SK-N-SH (cell line): ENCODE measurements around the gene DOCK10.

ENCODE experiments used
- CTCF ChIP-seq: fragments of 200-600 bp; sonication (generic); IDR thresholded peaks from 2 replicates; pipeline ENCODE4 v1.6.1; 2017; ENCODE audit warnings: antibody characterized with exemption, mild to moderate bottlenecking, moderate library complexity
- EP300 ChIP-seq, 2 experiments: IDR thresholded peaks; 2 replicates each; pipeline versions ENCODE4 v1.4.0 to v1.6.1; 2012; ENCODE audit warnings: borderline replicate concordance in 1 of 2, low read depth in 1 of 2, low read length in 1 of 2
- POLR2AphosphoS5 ChIP-seq: IDR thresholded peaks from 2 replicates; pipeline ENCODE4 v1.6.1; 2012; ENCODE audit warnings: low read depth, low read length
- RAD21 ChIP-seq: IDR thresholded peaks from 2 replicates; pipeline ENCODE4 v1.6.1; 2012; ENCODE audit warnings: mild to moderate bottlenecking, low read length
- RFX5 ChIP-seq: IDR thresholded peaks from 2 replicates; pipeline ENCODE4 v1.6.1; 2012; ENCODE audit warnings: mild to moderate bottlenecking, improper control_type of control experiment, low read length
- SMC3 ChIP-seq: IDR thresholded peaks from 2 replicates; pipeline ENCODE4 v1.6.1; 2012; ENCODE audit warnings: low read depth, low read length, improper control_type of control experiment
- TF ChIP-seq, protein P1 (sequence below): IDR thresholded peaks from 2 replicates; pipeline ENCODE4 v1.6.1; 2012; ENCODE audit warnings: mild to moderate bottlenecking, low read depth, low read length, moderate library complexity

GRCh38 chr2:224843141-224843540 lies 199.1 kb downstream of the DOCK10 start:
- TF ChIP-seq CTCF (no peak), EP300 (IDR thresholded peaks at IDR 0.05; ENCODE audit: borderline replicate concordance in 1 of 2, low read depth in 1 of 2, low read length in 1 of 2) (no peak), POLR2AphosphoS5 (no peak), RAD21 (no peak), RFX5 (no peak), SMC3 (no peak)
- TF ChIP-seq, protein P1, sequence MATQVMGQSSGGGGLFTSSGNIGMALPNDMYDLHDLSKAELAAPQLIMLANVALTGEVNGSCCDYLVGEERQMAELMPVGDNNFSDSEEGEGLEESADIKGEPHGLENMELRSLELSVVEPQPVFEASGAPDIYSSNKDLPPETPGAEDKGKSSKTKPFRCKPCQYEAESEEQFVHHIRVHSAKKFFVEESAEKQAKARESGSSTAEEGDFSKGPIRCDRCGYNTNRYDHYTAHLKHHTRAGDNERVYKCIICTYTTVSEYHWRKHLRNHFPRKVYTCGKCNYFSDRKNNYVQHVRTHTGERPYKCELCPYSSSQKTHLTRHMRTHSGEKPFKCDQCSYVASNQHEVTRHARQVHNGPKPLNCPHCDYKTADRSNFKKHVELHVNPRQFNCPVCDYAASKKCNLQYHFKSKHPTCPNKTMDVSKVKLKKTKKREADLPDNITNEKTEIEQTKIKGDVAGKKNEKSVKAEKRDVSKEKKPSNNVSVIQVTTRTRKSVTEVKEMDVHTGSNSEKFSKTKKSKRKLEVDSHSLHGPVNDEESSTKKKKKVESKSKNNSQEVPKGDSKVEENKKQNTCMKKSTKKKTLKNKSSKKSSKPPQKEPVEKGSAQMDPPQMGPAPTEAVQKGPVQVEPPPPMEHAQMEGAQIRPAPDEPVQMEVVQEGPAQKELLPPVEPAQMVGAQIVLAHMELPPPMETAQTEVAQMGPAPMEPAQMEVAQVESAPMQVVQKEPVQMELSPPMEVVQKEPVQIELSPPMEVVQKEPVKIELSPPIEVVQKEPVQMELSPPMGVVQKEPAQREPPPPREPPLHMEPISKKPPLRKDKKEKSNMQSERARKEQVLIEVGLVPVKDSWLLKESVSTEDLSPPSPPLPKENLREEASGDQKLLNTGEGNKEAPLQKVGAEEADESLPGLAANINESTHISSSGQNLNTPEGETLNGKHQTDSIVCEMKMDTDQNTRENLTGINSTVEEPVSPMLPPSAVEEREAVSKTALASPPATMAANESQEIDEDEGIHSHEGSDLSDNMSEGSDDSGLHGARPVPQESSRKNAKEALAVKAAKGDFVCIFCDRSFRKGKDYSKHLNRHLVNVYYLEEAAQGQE, result no peak
